HG03558 (cell line): Measurements from ENCODE around the gene IQSEC3.
"Not testable (repeated sequence)": the region's sequence is repeated elsewhere in the genome, so short reads cannot be mapped to it uniquely, and the experiment has no call there.

ENCODE experiments used
- ATAC-seq: cut with Tn5 transposase; IDR thresholded peaks from one replicate; pipeline ENCODE4 v1.9.1; 2021; ENCODE audit warnings: moderate number of reproducible peaks; ENCODE audit not compliant: unreplicated experiment; ENCODE audit errors: extremely low read depth

The IQSEC3 gene

DNA sequence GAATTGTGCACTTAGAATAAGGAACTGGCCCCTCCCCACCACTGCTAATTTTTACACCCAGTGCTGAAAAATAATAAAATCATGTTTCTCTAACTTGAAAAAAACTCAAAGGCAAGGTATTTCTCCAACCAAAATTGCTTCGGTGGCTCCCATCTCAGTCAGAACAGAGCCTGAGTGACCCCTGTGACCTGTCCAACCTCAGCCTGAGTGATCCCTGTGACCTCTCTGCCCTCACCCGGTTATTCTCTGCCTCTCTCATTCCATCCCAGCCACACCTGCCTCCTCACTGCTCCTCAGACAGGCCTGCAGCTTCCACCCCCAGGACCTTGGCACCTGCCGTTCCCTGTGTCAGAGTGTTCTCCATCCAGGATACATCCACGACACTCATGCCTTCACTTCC, 142.2 kb downstream of the IQSEC3 start:
- ATAC-seq, result no peak

DNA sequence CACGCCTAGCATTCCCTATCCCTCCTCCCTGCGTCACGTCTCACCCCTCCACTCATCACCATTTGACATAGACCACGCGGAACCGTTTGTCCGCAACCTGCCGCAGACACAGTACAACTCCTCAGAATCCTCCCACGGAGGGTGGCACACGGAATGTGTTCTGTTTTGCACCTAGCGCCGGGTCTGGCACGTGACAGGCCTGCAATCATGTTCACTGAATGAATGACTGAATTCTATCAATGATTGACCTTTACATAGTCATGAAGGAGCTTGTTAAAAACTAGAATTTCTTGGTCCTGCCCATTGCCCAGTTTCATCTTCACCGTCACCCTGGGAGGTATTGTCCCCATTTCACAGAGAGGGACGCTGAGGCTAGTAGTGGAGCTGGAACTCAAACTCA, 142.7 kb downstream of the IQSEC3 start:
- ATAC-seq, result no peak

DNA sequence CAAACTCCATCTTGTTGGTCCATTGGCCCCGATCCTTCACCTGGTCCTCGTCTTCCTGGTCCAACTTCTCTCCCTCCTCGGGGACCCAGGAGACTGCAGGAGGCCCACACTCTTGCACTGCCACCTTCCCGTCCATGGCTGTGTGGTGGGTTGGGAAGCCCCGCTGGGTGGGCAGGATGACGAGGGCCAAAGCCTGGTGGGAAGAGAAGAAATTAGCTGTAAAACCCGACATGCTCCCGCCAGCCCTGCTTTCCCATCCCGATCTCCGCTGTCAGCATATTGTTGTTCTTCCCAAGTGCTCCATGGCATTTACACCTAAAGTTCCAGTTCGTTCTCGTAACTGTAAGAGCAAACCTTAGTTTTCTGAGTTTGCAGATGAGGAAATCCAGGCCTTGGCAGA, 143.3 kb downstream of the IQSEC3 start:
- ATAC-seq, result no peak

DNA sequence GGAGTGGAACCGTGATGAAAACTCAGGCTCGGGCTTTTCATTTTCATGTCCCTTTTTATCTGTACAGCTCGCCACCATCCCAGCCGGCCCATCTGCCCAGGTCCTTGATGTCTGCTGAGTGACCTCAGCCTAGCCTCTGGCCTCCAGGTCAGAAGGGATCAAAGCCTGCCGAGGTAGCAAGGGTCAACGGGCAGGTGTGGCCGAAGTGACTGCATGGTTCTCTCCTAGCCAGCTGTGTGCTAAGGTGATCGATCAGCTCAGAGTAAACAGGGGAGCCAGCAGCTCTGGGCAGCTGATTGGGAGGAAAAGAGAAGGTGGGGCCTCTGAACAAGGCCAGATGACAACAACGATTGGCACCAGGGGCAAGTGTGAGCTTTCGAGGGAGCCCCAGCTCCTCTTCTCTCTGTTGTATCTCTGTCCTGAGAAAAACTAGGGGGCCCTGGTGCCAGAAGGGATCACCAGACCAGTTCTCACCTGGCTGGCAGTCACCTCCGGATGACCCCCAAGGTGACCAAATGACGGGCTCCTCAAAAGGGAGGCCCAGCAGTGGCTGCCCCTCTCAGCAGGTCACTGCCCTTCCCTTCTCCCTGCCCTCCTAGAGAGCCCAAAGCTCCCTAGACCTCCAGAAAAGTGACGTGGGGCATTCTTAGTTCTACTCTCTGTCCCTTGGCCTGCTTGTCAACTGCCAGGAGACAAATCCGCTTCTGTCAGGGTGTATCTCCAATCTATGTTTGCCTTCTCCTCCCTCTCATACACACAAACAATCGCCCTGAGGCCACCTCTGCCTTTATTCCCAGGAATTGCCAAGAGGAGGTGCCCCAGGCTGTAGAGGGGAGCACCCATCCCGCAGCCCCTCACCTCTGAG, 143.9 kb downstream of the IQSEC3 start:
- no peak for ATAC-seq

DNA sequence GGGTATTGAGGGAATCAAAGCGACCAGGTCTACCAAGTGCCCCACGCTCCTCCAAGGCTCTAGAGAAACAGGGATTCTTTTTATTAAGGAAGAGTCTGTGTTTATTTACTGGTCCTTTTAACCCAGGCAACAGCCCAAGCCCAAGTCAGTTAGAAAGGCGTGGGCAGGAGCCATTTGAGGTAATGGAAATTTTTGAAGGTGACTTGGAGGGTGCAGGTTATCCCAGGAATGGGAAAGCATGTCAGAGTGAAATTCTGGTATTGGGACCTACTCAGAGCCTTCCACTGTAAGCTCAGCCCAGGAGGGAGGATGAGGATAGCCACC, 144.5 kb downstream of the IQSEC3 start:
- ATAC-seq, result no peak

DNA sequence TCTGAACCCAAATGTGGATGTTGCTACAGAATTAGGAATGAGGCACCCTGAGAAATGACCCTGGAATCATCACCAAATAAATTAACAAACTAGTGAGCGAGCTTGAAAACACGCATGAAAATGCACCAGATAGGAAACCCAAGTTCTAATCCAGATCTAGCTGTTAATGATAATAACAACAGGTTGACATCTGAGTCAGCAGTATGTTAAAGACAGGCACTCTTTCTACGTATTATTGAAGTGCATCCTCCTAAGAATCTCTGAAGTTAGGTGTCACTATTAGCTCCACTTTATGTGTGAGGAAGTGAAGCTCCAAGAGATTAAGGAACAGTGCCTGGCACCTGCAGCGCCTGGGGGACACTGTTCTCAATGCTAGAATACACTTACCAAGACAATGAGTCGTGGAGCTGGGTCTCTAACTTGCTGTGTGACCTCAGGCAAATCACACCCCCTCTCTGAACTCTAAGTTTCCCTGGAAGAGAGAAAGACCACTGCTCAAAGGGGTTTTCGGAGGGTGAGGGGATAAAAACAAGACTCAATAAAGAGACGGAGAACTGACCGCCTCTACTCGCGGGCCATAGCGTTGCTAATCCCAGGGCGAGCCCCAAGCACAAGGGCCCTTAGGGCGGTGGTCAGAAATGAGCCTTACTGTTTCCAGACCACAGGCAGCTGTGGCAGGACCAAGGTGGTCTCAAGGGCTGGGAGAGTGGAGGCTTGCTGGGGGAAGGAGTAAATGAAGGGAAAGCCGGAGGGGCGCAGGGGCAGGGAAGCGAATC, 145.3 kb downstream of the IQSEC3 start:
- no peak for ATAC-seq

DNA sequence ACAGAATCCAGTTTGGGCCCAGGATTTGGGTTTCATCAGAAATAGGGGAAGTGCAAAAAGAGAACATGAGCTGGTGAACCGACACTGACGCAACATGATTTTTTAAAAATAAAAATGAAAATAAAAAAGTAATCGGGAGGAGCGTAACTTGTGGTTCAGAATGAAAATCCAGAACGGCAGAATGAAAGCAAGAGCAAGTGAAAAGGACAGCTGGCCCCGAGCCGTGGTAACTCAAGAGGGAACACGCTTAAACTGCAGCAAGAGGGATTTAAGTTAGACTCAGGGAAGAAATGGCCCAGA, 145.8 kb downstream of the IQSEC3 start:
- ATAC-seq, result no peak

DNA sequence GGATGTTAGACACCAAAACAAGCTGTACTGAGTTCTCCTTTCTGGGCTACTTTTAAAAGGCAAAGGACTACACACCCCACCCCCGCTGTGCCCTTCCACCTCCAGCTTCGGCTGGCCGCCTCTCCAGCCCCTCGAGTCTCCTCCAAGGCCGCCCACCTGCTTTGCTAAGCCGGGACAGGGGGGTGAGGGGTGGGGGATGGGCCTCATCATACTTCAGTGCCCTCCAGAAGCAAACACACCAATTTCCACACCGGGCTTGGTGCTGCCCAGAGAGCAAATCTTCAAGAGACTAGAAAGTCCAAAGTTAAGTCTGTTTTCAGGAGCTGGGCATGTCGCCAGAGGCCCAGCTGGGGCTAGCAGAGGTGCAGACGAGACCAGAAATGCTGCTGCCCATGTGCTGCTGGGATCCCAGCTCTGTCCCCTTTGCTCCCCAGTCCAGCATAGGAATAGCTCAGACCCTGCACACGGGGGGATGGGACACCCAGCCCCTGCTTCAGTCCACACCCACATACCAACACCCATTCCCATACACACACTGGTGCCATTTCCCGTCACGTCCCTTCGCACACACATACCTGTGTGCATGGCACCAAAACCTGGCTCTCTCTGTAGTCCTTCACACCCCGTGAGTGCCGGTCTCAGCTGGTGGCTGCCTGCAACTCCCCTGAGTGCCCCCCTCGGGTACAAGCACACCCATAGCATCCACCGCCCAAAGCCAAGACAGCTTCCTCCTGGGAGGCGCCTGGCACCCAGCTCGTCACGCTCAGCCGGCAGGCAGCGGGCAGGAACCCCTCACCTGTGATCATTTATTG, 146.4 kb downstream of the IQSEC3 start:
- no peak for ATAC-seq

DNA sequence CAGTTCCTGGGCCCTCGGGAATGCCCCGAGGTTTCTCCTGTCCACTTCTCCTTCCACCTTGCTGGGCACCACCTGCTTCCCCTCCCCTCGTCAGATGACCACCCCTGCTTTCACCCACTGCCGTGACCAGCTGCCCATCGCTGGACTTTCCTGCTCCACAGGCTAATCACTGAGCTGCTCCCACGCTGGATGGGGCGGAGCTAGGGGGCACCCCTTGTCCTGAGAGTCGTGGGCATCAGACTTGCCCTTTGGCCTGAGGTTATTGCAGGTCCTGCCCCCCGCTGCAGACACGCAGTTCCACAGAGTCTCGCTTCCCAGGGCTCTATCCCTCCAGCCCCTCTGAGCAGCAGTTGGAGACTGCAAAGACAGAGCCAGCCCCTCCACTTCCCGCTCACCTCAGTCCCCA, 147.0 kb downstream of the IQSEC3 start:
- ATAC-seq, result no peak

DNA sequence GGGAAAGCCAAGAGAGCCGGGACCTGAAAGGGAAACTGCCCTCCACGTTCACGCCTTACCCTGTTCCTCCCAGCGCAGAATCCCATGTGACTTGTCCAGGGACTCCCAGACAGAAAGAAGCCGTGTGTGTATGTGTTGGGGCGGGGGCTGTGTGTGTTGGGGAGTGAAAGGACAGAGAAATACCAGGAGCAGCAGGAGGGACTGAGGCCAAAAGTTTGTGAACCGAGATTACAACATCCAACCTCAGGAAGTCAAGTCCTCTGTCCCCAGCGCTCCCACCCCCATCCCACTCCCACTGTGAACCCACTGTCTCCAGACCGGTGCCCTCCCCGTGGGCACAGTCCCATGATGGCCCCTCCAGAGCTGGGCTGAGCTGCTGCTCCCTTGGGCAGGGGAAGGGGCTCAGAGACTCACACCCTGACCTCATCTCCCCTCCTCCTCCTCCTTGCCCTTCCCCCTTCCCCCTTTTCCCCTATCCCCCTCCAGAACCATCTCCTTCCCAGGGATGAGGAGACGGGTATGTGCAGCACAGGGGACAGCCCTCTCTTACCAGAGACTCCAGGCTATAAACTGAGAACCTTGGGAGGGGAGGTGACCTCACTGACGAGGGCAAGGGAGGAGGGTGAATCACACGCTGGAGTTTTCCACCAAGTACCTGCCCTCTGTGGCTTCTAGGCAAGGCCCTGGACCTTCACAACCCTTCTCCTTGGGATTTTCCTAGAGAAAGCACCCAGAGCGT, 147.6 kb downstream of the IQSEC3 start, which contains the start of gene SLC6A12:
Gene SLC6A12, minus strand, starts transcription at position 155 of the 739 bp plus-strand sequence. CDS start 4,171 bp downstream, outside the sequence.
- no peak for ATAC-seq

DNA sequence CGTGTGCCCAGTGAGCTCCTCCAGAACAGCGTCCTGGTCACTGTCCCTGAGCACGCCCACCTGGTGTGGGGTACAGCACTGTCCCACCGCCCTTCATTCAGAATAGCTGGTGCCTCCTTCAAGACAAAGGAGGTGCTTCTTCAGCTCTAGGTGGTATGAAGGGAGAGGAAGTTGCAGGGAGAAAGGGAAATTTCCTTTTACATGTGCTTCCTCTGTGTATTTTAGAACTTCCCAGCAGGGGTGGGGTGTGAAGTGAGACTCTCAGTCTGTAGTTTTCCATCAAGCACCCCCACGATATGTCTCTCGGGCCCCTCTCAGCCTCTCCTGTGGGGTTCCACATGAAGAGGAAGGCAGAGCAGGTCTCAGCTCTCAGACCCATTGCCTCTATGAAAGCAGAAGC, 148.5 kb downstream of the IQSEC3 start:
- ATAC-seq, result no peak

DNA sequence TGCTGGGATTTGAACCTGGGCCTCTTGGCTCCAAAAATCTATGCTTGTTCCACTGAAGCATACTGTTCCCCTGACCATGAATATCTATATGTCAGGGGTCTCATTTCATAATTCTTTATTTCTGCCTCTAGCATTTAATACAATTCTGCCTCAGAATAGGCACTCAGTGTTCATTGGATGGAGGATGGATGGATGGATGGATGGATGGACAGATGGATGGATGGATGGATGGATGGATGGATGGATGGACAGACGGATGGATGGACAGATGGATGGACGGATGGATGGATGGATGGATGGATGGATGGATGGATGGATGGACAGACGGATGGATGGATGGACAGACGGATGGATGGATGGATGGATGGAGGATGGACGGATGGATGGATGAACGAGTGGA, 150.5 kb downstream of the IQSEC3 start:
- ATAC-seq, result not testable (repeated sequence)

DNA sequence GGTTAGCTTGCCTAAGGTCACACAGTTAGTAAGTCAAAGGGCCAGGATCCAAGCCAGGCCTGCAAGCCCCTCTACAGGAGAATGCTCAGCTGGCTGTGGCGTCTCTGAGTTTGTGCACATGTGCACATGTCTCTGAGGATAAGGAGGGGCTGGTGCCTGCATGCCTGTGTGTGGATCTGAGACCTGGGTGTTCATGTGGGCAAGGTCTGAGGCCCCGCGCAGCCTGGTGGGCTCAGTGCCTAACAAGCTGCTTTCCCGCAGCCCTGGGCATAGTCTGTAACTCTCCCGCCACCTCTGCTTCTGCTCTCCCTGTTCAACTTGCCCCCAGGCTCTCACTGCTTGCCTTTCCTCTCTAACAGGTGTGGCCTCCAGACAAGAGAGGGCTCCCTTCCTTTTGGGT, 151.7 kb downstream of the IQSEC3 start:
- ATAC-seq, result no peak

DNA sequence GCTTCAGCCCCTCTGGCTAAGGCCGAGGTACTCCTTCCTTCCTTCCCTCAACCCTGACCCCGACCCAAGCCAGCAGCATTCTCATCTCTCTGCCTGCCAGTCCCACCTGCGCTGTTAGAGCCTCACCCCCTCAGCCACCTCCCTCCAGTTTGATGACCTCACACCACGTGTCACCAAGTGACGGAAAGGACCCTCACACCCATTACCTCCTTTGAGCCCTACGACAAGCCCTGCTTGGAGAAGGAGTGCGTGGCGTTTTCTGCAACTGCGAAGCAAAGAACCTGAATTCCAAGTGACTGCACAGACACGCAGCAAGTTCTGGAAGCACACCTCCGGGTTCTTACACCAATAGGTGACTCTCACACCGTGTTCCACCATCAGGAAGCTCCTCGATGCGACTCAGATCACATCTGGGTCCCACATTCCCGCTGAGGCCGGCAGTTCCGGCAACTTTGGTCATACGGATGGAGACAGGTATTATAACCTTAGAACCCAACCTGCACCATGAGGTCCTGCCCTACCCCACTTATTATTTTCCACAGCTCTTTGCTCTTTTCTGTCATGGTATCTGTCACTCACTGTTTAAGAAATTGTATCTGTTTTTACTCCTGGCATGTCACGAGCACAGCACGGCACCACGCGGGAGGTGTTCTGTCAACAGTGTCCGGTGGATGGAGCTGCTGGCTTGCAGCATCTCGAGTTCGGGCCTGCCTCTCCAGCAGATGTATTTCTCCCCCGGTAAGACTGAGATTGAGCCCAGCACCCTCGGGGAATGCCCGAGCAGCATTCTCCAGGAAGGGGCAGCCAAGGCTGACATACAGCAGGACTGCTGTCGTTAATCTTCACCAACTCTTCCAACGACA, 152.4 kb downstream of the IQSEC3 start:
- ATAC-seq, result no peak

DNA sequence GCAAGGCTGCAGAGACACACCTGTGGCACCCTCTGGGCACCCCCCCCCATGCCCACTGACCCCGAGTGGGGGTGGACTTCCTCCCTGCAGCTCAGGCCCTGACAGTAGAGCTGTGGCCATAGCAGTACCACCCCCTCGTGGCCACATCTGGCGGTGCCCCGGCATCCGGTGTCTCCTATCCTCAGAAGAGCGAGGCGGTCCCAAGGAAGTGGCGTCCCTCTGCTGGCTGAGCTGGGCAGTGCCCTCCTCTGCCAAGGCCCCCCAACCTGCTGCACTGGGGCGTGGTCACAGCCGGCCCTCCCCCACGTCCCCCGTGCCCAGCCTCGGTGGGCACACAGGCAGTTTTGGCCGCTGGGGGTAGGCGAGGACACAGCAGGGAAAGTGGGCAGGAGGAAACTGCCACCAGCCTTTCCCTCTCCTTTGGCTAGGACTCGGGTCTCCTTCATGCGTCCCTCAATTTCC, 153.4 kb downstream of the IQSEC3 start:
- ATAC-seq, result no peak

DNA sequence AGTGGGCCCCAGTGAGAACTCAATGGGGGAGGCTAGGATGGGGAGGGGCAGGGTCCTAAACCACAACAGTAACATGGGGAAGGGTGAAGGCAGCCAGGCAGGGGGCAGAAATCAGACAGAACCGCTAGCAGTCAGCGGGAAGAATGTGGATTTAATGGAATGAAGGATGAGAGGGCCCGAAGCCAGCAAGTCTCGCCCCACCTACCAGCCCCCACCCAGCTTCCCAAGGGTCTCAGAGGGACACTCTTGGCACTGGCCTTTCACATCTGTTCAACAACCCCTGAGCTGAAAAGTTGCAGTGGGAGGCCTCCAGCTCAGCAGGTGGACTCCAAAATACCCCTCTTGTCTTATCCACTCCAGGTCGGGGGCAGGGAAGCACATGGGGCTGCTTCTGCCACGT, 153.9 kb downstream of the IQSEC3 start:
- ATAC-seq, result no peak

DNA sequence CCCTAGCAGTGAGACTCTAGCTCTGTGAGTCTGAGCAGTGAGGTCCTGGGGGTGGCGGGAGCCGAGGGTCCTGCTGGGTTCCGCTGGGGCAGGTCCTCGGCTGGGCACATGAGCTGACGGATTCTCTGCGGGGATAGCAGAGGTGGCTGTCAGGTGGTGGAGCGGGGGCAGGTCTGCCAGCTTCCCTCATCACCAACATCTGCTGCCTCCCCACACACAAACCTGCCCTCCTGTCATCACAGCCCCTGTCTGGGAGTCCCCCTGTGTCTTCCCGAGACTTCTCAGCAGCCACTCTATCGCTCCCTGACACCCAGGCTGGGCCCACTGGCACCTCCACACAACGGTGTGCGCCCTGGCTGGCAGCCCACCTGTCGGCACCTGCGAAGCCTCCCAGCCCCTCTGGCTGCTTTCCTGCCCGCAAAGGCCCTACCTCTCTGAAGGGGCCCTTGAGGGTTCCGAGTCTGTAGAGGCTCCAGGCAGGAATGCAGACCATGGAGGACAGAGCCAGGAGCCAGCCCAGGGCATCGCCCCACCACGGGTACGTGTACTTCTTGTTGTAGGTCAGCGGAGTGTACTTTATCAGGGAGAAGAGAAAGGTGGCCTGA, 154.5 kb downstream of the IQSEC3 start:
- no peak for ATAC-seq

DNA sequence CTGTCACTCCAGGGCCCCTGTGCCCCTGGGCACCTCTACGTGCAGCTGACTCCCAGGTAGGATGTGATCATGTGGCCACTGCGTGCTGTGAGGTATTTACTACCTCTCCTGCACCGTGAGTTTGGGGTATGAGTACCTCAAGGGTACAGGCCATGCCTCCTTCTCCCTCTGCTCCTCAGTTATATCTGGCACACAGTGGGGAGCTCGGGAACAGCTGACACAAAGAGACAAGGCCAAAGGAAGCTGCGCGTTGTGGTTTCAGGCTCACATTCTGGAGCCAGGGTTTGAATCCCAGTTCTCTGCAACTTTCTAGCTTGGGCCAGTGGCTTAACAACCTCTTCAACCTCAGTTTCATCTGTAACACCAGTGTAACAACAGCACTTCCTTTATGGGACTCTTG, 155.2 kb downstream of the IQSEC3 start:
- ATAC-seq, result no peak

DNA sequence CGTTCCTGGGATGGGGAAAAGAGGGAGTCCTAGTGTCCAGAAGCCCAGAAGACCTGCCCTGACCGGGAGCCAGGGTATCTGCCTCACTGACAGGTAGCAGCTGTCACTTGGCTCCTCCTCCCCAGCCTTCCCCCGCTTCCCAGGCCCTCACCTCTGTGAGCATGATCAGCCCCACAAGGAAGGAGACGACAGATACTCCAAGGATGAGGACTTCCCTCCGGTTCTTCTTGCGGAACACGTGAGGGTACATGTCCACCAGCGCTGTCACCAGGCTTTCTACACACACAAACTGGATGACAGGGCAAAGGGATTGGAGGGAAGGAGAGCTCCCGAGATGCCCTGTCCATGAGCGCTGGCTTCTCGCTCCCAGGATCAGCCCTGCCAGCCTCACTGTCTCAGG, 157.3 kb downstream of the IQSEC3 start:
- ATAC-seq, result no peak
